ENCODE results near the gene SCN4A.
"Not testable (repeated sequence)": the region's sequence is repeated elsewhere in the genome, so short reads cannot be mapped to it uniquely, and the experiment has no call there.

Gene SCN4A

GRCh38 chr17:63972796-63973195 is at the start of gene SCN4A:
TSS of gene SCN4A (minus strand) at chr17:63972918. CDS start at chr17:63972841, 77 bp downstream.
- DNase-seq (ENCODE audit: low spot score in 2 of 2) = no peak
- H3K27me3 Mint-ChIP-seq = peaks cover 15% of the 10 kb centered on the region
- H3K4me1 Mint-ChIP-seq = peaks cover 16% of the 10 kb centered on the region
- no peak within 1 kb of the TSS for H3K27ac Mint-ChIP-seq (ENCODE audit: low read depth)
- ATAC-seq (replicated peaks; ENCODE audit: extremely low read depth, poor library complexity, severe bottlenecking) = no peak
- H3K9me3 Mint-ChIP-seq = no peaks in the 10 kb centered on the region
- H3K36me3 Mint-ChIP-seq (ENCODE audit: insufficient read depth) = no peaks in the 10 kb centered on the region
- H3K4me3 Mint-ChIP-seq = no peak within 1 kb of the TSS

- ATAC-seq (replicated peaks; ENCODE audit: extremely low read depth, poor library complexity, severe bottlenecking) (peak; percentile 73), DNase-seq (ENCODE audit: low spot score in 2 of 2) (peak; percentile 76 to 93)
- Mint-ChIP-seq H3K4me3 (peak within 1 kb of the TSS; percentile 87), H3K27ac (ENCODE audit: low read depth) (peak within 1 kb of the TSS; percentile 100), H3K36me3 (ENCODE audit: insufficient read depth) (peaks cover 30% of the 10 kb centered on the region), H3K9me3 (no peaks in the 10 kb centered on the region), H3K4me1 (peaks cover 75% of the 10 kb centered on the region), H3K27me3 (no peaks in the 10 kb centered on the region)
These were observed 47.5 kb upstream of the SCN4A start, which contains the start of gene ICAM2 for GRCh38 chr17:64020056-64020766. TSS of gene ICAM2 (minus strand) at chr17:64020633. CDS start at chr17:64006691, 13,942 bp downstream.

GRCh38 chr17:64019551-64019961 is 46.8 kb upstream of the SCN4A start:
- Mint-ChIP-seq H3K36me3 (ENCODE audit: insufficient read depth) (peaks cover 29% of the 10 kb centered on the region), H3K27ac (ENCODE audit: low read depth) (peak overlapping the region; percentile 100), H3K4me1 (peaks cover 75% of the 10 kb centered on the region), H3K4me3 (peak overlapping the region; percentile 87)
- ATAC-seq (replicated peaks; ENCODE audit: extremely low read depth, poor library complexity, severe bottlenecking) = peak; percentile 15
- not testable (repeated sequence) for H3K9me3 Mint-ChIP-seq; H3K27me3 Mint-ChIP-seq; DNase-seq (ENCODE audit: low spot score in 2 of 2)

- H3K36me3 Mint-ChIP-seq (ENCODE audit: insufficient read depth) = peaks cover 34% of the 10 kb centered on the region
- DNase-seq (ENCODE audit: low spot score in 2 of 2) (no peak), ATAC-seq (replicated peaks; ENCODE audit: extremely low read depth, poor library complexity, severe bottlenecking) (no peak)
- H3K4me1 Mint-ChIP-seq = peaks cover 67% of the 10 kb centered on the region
- H3K9me3 Mint-ChIP-seq = no peaks in the 10 kb centered on the region
- peak overlapping the region; percentile 87 for H3K4me3 Mint-ChIP-seq
- no peaks in the 10 kb centered on the region for H3K27me3 Mint-ChIP-seq
- peak overlapping the region; percentile 100 for H3K27ac Mint-ChIP-seq (ENCODE audit: low read depth)
These were observed 44.8 kb upstream of the SCN4A start for GRCh38 chr17:64017381-64017980.

GRCh38 chr17:64016974-64017373 is 44.3 kb upstream of the SCN4A start:
- Mint-ChIP-seq H3K4me3 (peak overlapping the region; percentile 87), H3K27me3 (no peaks in the 10 kb centered on the region), H3K27ac (ENCODE audit: low read depth) (peak overlapping the region; percentile 100), H3K36me3 (ENCODE audit: insufficient read depth) (peaks cover 35% of the 10 kb centered on the region), H3K4me1 (peaks cover 63% of the 10 kb centered on the region), H3K9me3 (no peaks in the 10 kb centered on the region)
- ATAC-seq (replicated peaks; ENCODE audit: extremely low read depth, poor library complexity, severe bottlenecking) = no peak
- DNase-seq (ENCODE audit: low spot score in 2 of 2) = no peak

GRCh38 chr17:64016231-64016784 is 43.6 kb upstream of the SCN4A start:
- Mint-ChIP-seq H3K9me3 (no peaks in the 10 kb centered on the region), H3K27ac (ENCODE audit: low read depth) (peak overlapping the region; percentile 100), H3K27me3 (no peaks in the 10 kb centered on the region), H3K4me3 (peak overlapping the region; percentile 87), H3K36me3 (ENCODE audit: insufficient read depth) (peaks cover 30% of the 10 kb centered on the region), H3K4me1 (peaks cover 66% of the 10 kb centered on the region)
- DNase-seq (ENCODE audit: low spot score in 2 of 2) (no peak), ATAC-seq (replicated peaks; ENCODE audit: extremely low read depth, poor library complexity, severe bottlenecking) (no peak)

GRCh38 chr17:64015447-64015846 is 42.7 kb upstream of the SCN4A start:
- ATAC-seq (replicated peaks; ENCODE audit: extremely low read depth, poor library complexity, severe bottlenecking) (no peak), DNase-seq (ENCODE audit: low spot score in 2 of 2) (no peak)
- H3K4me1 Mint-ChIP-seq = peaks cover 71% of the 10 kb centered on the region
- H3K36me3 Mint-ChIP-seq (ENCODE audit: insufficient read depth) = peaks cover 29% of the 10 kb centered on the region
- peak overlapping the region; percentile 87 for H3K4me3 Mint-ChIP-seq
- H3K9me3 Mint-ChIP-seq = no peaks in the 10 kb centered on the region
- H3K27me3 Mint-ChIP-seq = no peaks in the 10 kb centered on the region
- H3K27ac Mint-ChIP-seq (ENCODE audit: low read depth) = peak overlapping the region; percentile 100

- H3K36me3 Mint-ChIP-seq (ENCODE audit: insufficient read depth) = peaks cover 31% of the 10 kb centered on the region
- ATAC-seq (replicated peaks; ENCODE audit: extremely low read depth, poor library complexity, severe bottlenecking) (no peak), DNase-seq (ENCODE audit: low spot score in 2 of 2) (no peak)
- H3K9me3 Mint-ChIP-seq = no peaks in the 10 kb centered on the region
- no peaks in the 10 kb centered on the region for H3K27me3 Mint-ChIP-seq
- H3K27ac Mint-ChIP-seq (ENCODE audit: low read depth) = peak overlapping the region; percentile 19
- no peak overlapping the region for H3K4me3 Mint-ChIP-seq
- H3K4me1 Mint-ChIP-seq = peaks cover 53% of the 10 kb centered on the region
These were observed 37.1 kb upstream of the SCN4A start for GRCh38 chr17:64009571-64010402.

- no peak overlapping the region for H3K27ac Mint-ChIP-seq (ENCODE audit: low read depth)
- H3K27me3 Mint-ChIP-seq = no peaks in the 10 kb centered on the region
- H3K4me1 Mint-ChIP-seq = peaks cover 44% of the 10 kb centered on the region
- H3K4me3 Mint-ChIP-seq = peak overlapping the region; percentile 14
- peaks cover 34% of the 10 kb centered on the region for H3K36me3 Mint-ChIP-seq (ENCODE audit: insufficient read depth)
- no peak for DNase-seq (ENCODE audit: low spot score in 2 of 2)
- no peak for ATAC-seq (replicated peaks; ENCODE audit: extremely low read depth, poor library complexity, severe bottlenecking)
- H3K9me3 Mint-ChIP-seq = no peaks in the 10 kb centered on the region
These were observed 36.1 kb upstream of the SCN4A start for GRCh38 chr17:64008830-64009229.

- peaks cover 39% of the 10 kb centered on the region for H3K36me3 Mint-ChIP-seq (ENCODE audit: insufficient read depth)
- no peak overlapping the region for H3K4me3 Mint-ChIP-seq
- no peaks in the 10 kb centered on the region for H3K9me3 Mint-ChIP-seq
- H3K27me3 Mint-ChIP-seq = no peaks in the 10 kb centered on the region
- peaks cover 43% of the 10 kb centered on the region for H3K4me1 Mint-ChIP-seq
- H3K27ac Mint-ChIP-seq (ENCODE audit: low read depth) = peak overlapping the region; percentile 76
- ATAC-seq (replicated peaks; ENCODE audit: extremely low read depth, poor library complexity, severe bottlenecking) (no peak), DNase-seq (ENCODE audit: low spot score in 2 of 2) (no peak)
These were observed 35.6 kb upstream of the SCN4A start for GRCh38 chr17:64008346-64008745.

- Mint-ChIP-seq H3K4me1 (peaks cover 43% of the 10 kb centered on the region), H3K9me3 (no peaks in the 10 kb centered on the region), H3K4me3 (no peak overlapping the region), H3K27me3 (no peaks in the 10 kb centered on the region), H3K36me3 (ENCODE audit: insufficient read depth) (peaks cover 43% of the 10 kb centered on the region), H3K27ac (ENCODE audit: low read depth) (peak overlapping the region; percentile 76)
- DNase-seq (ENCODE audit: low spot score in 2 of 2) = no peak
- no peak for ATAC-seq (replicated peaks; ENCODE audit: extremely low read depth, poor library complexity, severe bottlenecking)
These were observed 35.1 kb upstream of the SCN4A start for GRCh38 chr17:64007838-64008282.

- Mint-ChIP-seq H3K36me3 (ENCODE audit: insufficient read depth) (peaks cover 41% of the 10 kb centered on the region), H3K4me1 (peaks cover 43% of the 10 kb centered on the region), H3K27ac (ENCODE audit: low read depth) (peak overlapping the region; percentile 76)
- not testable (repeated sequence) for H3K9me3 Mint-ChIP-seq; H3K27me3 Mint-ChIP-seq; ATAC-seq (replicated peaks; ENCODE audit: extremely low read depth, poor library complexity, severe bottlenecking); H3K4me3 Mint-ChIP-seq; DNase-seq (ENCODE audit: low spot score in 2 of 2)
These were observed 34.5 kb upstream of the SCN4A start for GRCh38 chr17:64007089-64007837.
